HG03064 (cell line): ENCODE data around the gene CYP2A13.
"Not testable (repeated sequence)": the region's sequence is repeated elsewhere in the genome, so short reads cannot be mapped to it uniquely, and the experiment has no call there.

Experiments
- ATAC-seq: cut with Tn5 transposase; IDR thresholded peaks from one replicate; pipeline ENCODE4 v1.9.1; 2021; ENCODE audit warnings: low read depth; ENCODE audit not compliant: unreplicated experiment

The CYP2A13 gene

DNA sequence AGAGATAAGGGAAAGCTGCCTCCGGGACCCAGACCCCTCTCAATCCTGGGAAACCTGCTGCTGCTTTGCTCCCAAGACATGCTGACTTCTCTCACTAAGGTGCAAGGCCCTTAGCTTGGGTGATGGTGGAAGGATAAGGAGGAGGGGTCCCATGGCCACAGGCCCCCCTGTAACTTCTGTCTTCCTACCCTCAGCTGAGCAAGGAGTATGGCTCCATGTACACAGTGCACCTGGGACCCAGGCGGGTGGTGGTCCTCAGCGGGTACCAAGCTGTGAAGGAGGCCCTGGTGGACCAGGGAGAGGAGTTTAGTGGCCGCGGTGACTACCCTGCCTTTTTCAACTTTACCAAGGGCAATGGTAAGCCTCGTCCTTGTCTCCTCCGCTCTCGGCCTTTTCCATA lies 28.0 kb downstream of the CYP2A13 start:
- ATAC-seq, result no peak

DNA sequence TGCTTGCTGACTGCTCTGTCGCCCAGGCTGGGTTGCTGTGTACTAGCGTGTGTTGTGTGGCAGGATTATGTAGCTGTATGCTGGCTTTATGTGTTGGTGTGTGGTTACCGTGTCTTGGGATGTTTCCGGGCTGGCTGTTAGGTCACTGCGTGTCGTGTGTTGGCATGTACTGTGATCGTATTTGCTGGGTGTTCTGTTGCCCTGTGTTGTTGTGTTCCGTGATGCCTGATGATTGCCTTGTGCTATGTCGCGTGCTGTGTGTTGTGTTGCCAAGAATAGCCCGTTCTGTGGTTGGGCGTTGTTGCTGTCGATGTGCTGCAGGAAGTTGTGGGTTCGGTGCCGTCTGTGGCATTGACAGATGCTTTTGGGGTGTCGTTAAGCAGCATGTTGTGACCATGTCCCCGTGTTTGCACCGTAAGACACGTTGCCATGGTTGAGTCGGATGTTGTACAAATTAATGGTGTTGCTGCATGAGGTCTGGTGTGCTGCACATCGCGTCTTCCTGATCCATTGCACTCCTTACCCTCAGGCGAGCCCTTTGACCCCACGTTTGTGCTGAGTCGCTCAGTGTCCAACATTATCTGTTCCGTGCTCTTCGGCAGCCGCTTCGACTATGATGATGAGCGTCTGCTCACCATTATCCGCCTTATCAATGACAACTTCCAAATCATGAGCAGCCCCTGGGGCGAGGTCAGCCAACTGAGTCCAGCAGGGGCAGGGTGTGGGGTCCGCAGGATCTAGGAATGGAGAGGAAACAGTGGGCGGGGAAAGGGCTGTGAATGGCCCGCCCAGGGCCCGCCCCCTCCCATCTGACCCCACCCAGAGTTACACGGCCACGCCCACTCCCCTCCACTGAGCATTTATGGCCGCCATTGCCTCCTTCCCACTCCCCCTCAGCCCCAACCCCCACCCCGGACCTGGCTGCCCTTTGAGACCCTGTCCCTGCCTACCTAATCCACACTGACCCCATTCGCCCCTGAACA lies 33.0 kb downstream of the CYP2A13 start:
- not testable (repeated sequence) for ATAC-seq

DNA sequence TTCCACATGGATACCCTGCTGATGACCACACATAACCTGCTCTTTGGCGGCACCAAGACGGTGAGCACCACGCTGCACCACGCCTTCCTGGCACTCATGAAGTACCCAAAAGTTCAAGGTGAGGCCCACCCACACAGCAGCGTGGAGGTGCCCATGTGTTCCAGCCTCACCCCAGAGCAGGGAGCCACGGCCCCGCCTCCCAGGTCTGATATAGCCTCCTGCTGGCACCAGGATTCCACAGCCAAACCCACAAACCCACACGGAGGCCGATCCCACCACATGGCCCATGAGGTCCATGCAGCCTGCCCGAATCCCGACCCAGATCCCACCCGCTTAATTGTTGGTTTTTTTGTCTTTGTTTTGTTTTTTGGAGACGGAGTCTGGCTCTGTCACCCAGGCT lies 34.6 kb downstream of the CYP2A13 start:
- not testable (repeated sequence) for ATAC-seq

DNA sequence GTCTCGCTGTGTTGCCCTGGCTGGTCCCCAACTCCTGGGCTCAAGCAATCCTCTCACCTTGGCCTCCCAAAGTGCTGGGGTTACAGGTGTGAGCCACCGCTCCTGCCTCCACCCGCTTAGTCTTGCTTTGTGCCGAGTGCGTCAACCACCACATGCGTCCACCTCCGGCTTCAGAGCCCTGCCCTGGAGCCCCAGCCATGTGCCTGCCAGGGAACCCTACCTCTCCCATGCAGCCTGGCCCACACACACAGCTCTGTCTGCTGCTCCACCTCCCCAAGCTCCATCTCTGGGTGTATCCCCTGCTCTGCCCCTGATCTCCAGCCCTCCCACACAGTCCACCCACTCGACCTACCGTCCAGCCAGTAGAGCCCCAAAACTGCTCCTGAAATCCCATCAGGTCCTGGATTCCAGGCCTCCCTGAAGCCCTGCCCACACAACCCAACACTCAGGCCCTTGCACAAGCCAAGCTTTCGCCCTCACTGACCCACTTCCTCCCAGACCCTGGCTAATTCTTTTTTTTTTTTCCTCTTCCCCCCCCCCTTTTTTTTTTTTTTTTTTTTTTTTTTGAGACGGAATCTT lies 35.6 kb downstream of the CYP2A13 start:
- no peak for ATAC-seq

DNA sequence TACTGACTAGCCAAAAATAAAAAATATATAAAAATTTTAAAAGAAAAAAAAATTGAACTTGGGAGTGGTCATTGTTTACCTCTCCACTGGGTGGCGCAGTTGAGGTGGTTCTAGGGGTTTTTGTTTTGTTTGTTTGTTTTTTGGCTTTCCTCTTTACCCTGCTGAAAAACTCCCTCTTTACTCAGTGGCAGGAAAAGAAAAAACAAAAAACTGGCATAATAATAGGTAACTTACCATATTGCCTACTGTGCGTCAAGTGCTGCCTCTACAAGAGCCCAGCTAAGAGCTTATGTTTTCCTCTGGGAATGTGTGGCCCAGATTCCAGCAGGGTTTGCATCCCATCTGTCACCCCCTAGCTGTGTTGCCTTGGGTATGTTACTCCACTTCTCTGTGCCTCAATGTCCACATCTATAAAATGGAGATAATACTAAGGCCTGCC lies 38.5 kb downstream of the CYP2A13 start:
- ATAC-seq, result not testable (repeated sequence)

DNA sequence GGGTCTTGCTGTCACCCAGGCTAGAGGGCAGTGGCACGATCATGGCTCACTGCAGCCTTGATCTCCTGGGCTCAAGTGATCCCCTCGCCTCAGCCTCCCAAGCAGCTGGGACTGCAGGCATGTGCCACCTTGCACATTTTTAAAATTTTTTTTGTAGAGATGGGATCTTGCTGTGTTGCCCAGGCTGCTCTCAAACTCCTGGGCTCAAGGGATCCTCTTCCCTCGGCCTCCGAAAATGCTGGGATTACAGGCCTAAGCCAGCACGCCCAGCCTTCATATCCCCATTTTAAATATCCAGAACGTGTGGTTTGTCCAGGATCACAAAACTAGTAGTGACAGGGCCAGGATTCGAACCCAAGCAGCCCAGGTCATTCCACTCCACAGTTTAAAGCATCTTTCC lies 39.1 kb downstream of the CYP2A13 start:
- ATAC-seq, result not testable (repeated sequence)

DNA sequence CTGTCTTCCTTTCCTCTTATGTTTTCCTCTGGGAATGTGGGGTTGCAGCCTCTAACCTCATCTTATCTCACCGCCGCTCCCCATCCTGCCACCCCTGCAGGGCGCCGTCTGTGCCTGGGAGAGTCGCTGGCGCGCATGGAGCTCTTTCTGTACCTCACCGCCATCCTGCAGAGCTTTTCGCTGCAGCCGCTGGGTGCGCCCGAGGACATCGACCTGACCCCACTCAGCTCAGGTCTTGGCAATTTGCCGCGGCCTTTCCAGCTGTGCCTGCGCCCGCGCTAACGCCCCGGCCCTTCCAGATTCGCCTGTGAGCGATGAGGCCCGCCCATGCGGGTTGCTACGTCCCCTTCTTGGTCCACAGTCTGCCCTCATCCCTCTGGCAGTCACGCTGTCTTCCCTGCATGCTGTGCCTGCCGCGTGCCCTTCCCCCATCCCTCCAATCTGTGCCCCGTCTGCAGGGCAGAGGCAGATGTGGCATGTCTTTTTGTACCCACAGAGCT lies 39.6 kb downstream of the CYP2A13 start:
- not testable (repeated sequence) for ATAC-seq

DNA sequence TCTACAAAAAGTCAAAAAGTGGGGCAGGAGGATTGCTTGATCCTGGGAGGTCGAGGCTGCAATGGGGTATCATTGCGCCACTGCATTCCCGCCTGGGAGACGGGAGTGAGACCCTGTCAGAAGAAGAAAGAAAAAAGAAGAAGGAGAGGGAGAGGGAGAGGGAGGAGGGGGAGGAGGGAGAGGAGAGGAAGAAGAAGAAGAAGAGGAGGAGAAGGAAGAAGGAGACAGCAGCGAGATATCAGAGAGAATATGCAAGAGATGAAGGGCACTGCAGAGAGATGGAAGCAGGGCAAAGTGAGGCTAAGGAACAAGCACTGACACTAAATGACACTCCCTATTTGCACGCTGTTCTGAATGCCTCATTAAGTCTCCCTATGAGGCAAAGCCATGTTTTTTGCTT lies 40.4 kb downstream of the CYP2A13 start:
- no peak for ATAC-seq

DNA sequence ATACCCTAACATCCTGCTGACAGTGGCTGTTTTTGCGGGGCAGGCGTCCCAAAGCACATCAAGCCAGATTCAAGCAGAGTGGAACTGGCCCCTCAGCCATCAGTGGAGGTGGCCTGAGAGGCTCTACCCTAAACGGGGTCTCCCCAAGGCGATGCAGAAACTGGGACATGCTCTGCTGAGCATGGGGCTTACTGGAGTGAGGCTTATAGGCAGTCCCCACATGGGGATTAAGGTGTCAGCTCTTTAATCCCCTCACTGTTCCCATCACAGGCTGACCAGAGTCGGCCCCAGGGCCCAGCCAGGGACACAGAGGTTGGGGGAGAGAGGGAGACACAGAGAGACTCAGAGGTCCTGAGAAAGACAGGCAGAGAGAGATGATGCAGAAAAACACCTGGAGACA lies 42.9 kb downstream of the CYP2A13 start:
- ATAC-seq, result no peak

DNA sequence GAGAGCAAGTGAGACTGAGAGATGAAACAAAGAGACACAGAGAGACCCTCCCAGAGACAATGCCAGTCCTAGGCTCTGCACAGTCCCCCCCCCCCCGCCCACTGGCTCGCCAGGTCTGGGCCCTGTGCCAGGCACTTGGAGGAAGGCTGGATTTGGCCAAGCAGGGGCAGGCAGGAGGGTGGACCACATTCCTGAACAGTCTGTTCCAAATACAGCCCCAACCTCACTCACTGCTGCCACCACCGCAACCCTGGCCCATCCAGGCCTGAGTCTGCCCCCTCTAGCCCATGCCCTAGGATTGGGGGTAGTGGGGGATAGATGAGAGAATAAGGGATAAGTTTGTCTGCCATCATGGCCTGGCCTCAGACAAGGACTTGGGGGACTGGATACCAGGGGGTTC lies 45.0 kb downstream of the CYP2A13 start:
- no peak for ATAC-seq

DNA sequence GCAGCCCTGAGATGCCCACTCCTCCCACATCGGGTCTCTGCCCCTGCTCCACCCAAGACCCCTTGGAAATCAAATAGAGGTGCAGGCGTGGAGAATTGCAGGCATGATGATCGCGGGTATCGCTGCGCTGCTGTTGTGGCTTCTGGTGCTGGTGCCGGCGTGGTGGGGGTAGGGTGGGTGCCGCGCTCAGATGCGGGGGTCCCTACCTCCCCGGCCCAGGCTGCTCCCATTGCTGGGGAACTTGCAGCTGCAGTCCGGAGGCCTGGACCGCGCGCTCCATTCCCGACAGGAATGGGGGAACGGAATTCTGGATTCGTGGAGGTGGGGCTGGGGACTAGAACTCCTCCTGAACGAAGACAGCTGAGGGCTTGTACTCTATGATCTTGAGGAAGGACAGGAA lies 46.4 kb downstream of the CYP2A13 start:
- no peak for ATAC-seq

DNA sequence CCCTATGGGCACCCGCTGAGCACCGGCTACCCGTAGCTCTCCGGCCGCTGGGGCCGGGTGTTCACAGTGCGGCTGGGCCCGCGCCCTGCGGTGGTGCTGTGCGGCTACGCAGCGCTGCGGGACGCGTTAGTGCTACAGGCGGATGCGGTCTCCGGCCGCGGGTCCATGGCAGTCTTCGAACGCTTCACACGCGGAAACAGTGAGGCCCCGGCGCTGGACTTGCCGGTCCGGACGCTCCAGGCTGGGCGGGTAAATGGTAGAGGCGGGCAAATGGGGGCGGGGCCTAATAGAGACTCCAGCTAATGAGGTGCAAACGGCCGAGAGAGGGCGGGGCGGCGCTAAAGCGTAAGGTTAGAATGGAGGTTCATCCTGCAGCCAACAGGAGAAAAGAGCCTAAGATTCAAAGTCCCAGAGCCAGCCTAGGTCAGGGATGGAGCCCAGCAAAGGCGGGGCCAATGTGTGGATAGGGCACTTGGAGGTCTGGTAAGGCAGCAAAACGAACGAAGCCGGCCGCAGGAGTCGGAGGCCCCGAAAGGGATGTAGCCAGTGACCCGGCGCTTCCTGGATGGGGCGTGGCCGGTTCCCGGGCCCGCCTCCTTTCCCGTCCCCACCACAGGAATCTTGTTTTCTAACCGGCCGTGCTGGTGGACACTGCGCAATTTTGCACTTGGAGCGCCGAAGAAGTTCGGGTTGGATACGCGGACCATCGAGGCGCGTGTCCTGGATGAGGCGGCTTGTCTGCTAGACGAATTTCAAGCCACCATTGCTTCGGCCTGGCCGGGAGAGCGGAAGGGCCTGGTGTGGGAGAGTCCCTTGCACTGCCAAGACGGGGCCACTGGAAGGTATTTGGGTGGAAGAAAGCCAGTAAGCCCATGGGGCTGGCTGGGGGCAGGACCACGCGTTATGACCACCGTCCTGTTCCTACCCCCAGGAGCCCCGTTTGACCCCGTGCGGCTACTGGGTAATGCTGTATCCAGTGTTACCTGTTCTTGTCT lies 47.4 kb downstream of the CYP2A13 start:
- not testable (repeated sequence) for ATAC-seq

DNA sequence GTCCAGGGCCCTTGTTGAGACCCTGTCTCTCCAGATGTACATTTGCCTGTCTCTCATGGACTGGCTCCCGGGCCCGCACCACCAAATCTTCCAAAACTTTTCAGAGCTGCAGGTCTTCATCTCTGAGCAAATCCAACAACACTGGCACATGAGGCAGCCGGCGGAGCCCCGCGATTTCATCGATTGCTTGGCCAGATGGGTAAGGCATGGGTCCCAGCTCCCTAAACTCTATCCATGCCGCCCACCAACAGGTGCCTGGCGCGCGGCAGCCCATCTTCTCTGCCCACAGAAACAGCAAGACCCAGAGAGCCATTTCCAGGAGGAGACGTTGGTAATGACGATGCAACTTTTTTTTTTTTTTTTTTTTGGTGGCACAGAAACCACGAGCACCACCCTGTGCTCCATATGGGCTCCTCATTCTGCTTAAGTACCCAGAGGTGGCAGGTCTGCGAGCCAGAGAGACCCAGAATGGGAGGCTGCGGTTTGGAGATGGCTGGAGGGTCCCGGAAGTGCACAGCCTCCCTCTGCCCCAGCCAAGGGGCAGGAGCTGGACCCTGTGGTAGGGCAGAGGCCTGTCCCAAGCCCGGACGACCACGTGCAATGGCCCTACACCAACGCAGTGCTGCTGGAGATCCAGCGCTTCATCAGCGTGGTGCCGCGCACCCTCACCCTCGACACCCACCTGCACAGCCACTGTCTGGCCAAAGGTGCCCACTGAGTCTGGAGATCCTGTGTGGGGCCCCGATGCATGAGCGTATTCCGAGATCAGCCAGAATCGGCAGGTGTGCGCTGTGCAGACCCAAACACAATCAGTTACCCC lies 48.6 kb downstream of the CYP2A13 start:
- no peak for ATAC-seq

DNA sequence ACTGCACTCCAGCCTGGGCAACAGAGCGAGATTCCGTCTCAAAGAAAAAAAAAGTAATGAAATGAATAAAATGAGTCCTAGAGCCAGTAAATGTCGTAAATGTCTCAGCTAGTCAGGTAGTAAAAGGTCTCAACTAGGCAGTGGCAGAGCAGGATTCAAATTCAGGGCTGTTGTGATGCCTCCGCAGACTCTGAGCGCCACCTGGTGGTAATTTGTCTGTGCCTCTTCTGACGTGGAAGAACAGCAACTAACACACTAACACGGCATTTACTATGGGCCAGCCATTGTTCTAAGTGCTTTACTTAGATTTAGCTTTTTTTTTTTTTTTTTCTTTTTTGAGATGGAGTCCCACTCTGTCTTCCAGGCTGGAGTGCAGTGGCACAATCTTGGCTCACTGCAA lies 56.2 kb downstream of the CYP2A13 start:
- ATAC-seq, result no peak
